Keratinocyte (primary cell): ENCODE results near the gene CC2D1B.

Experiments
- CTCF ChIP-seq, 3 experiments: IDR thresholded peaks in 1 of 3; conservative IDR thresholded peaks in 1 of 3; optimal IDR thresholded peaks in 1 of 3; 2 replicates in 2 of 3; 3 replicates in 1 of 3; pipeline versions ENCODE3 to v1.5.1; 2011; ENCODE audit warnings: low read length in 3 of 3, mild to moderate bottlenecking in 3 of 3, moderate library complexity in 2 of 3, control low read depth in 1 of 3, inconsistent platforms in 1 of 3; ENCODE audit not compliant: insufficient read depth in 2 of 3; ENCODE audit errors: extremely low read depth in 1 of 3
- EZH2 ChIP-seq: IDR thresholded peaks from one replicate; pipeline ENCODE4 v1.6.1; 2012; ENCODE audit warnings: inconsistent platforms, mild to moderate bottlenecking, low read length, moderate library complexity

GRCh38 chr1:52352690-52353089, 13.3 kb downstream of the CC2D1B start:
- TF ChIP-seq CTCF (optimal IDR thresholded peaks at IDR 0.05 in 1 of 3, IDR thresholded peaks at IDR 0.05 in 1 of 3, conservative IDR thresholded peaks at IDR 0.05 in 1 of 3; ENCODE audit: extremely low read depth in 1 of 3, insufficient read depth in 2 of 3, low read length in 3 of 3), result no peak
- TF ChIP-seq EZH2, result no peak
